Endothelial cell of umbilical vein (primary cell): Measurements from ENCODE around the gene ANKH. TPM values are rescaled to one million over a fixed set of nuclear protein-coding genes. Genes with fewer than 3 reads are reported as not detected.

Experiments used
- BruUV-seq: library from RNA; stranded (reverse); fragments of 400-500 nt; replicated peaks from 2 replicates; lab custom pipeline; 2021; lab: Mats Ljungman, UMichigan
- CTCF ChIA-PET: fragments of 300-600, 350-600 bp; sonication (Branson Sonifier 250); formaldehyde crosslinking; loops from one replicate; lab custom pipeline; 2021; ENCODE audit warnings: antibody characterized with exemption, inconsistent platforms; lab: Charles Lee
- POLR2A ChIA-PET: fragments of 300-600, 350-600 bp; sonication (Branson Sonifier 250); formaldehyde crosslinking; loops from one replicate; lab custom pipeline; 2021; ENCODE audit warnings: antibody characterized with exemption, inconsistent platforms; lab: Charles Lee
- DNase-seq: peaks from one replicate; pipeline ENCODE4 v3.0.0-alpha.2; 2011; ENCODE audit warnings: low read depth, low spot score
- FAIRE-seq: peaks from 2 replicates; lab custom pipeline; 2011; peaks lifted over from hg19 to GRCh38; lab: Jason Lieb, UNC
- H2AFZ ChIP-seq: 2 replicates; pipeline ENCODE4 v1.6.0; 2012; ENCODE audit warnings: low read depth, low read length, control low read depth, inconsistent platforms
- H3K27ac ChIP-seq: 2 replicates; pipeline ENCODE4 v1.5.1; 2011; ENCODE audit warnings: low read depth, mild to moderate bottlenecking, control low read depth, low read length, moderate library complexity; ENCODE audit not compliant: insufficient read depth
- H3K27me3 ChIP-seq, 2 experiments: 2 replicates each; pipeline versions ENCODE4 v1.6.0 to v1.6.1; 2011; ENCODE audit warnings: low read length in 2 of 2, mixed read lengths in 1 of 2; ENCODE audit not compliant: control insufficient read depth in 2 of 2, insufficient read depth in 2 of 2
- H3K36me3 ChIP-seq, 2 experiments: 2 replicates in 1 of 2; 3 replicates in 1 of 2; pipeline ENCODE4 v1.5.1; 2011; ENCODE audit warnings: low read length in 2 of 2, mild to moderate bottlenecking in 1 of 2, moderate library complexity in 1 of 2; ENCODE audit not compliant: control insufficient read depth in 2 of 2, insufficient read depth in 2 of 2; ENCODE audit errors: extremely low read depth in 1 of 2
- H3K4me1 ChIP-seq: 3 replicates; pipeline ENCODE4 v1.5.1; 2011; ENCODE audit warnings: mild to moderate bottlenecking, low read length; ENCODE audit not compliant: control insufficient read depth, insufficient read depth; ENCODE audit errors: extremely low read depth
- H3K4me2 ChIP-seq: 2 replicates; pipeline ENCODE4 v1.6.1; 2011; ENCODE audit warnings: low read length, control low read depth, mixed read lengths; ENCODE audit not compliant: insufficient read depth
- H3K4me3 ChIP-seq, 3 experiments: fragments of 200-600 bp in 1 of 3; sonication (generic), shearing (Covaris generic) in 1 of 3; replicated peaks in 1 of 3; 2 replicates each; pipeline ENCODE4 v1.5.1; 2011 to 2016; ENCODE audit warnings: control low read depth in 3 of 3, low read length in 3 of 3, mild to moderate bottlenecking in 2 of 3, inconsistent platforms in 1 of 3, low read depth in 1 of 3, moderate library complexity in 1 of 3; ENCODE audit not compliant: insufficient read depth in 1 of 3
- H3K79me2 ChIP-seq: 2 replicates; pipeline ENCODE4 v1.6.0; 2012; ENCODE audit warnings: low read length, inconsistent platforms; ENCODE audit not compliant: control insufficient read depth, insufficient read depth
- H3K9ac ChIP-seq: replicated peaks from 2 replicates; pipeline ENCODE3; 2011; ENCODE audit warnings: low read length, control low read depth; ENCODE audit not compliant: insufficient read depth; ENCODE audit errors: extremely low read depth
- H3K9me1 ChIP-seq: replicated peaks from 3 replicates; pipeline ENCODE4 v1.6.0; 2011; ENCODE audit warnings: mild to moderate bottlenecking, low read length; ENCODE audit not compliant: control insufficient read depth, insufficient read depth; ENCODE audit errors: extremely low read depth
- H3K9me3 ChIP-seq: replicated peaks from 2 replicates; pipeline ENCODE4 v1.5.1; 2012; ENCODE audit warnings: low read length, inconsistent platforms; ENCODE audit not compliant: control insufficient read depth, insufficient read depth
- H4K20me1 ChIP-seq: replicated peaks from 2 replicates; pipeline ENCODE3; 2011; ENCODE audit warnings: mild to moderate bottlenecking, low read length; ENCODE audit not compliant: control insufficient read depth, insufficient read depth; ENCODE audit errors: extremely low read depth
- CTCF ChIP-seq, 2 donors: IDR thresholded peaks; 1 replicate in 1 of 2; 2 replicates in 1 of 2; pipeline ENCODE4 v1.5.1; 2011; ENCODE audit warnings: low read length in 2 of 2, mild to moderate bottlenecking in 2 of 2, moderate library complexity in 2 of 2, control low read depth in 1 of 2, inconsistent platforms in 1 of 2, low read depth in 1 of 2; ENCODE audit not compliant: insufficient read depth in 1 of 2; ENCODE audit errors: extremely low read depth in 1 of 2
- EZH2 ChIP-seq: IDR thresholded peaks from 2 replicates; pipeline ENCODE4 v1.6.1; 2012; ENCODE audit warnings: borderline replicate concordance, low read depth, mild to moderate bottlenecking, moderate library complexity, low read length, inconsistent platforms; ENCODE audit not compliant: severe bottlenecking
- FOS ChIP-seq: IDR thresholded peaks from 2 replicates; pipeline ENCODE4 v1.6.1; 2011; ENCODE audit warnings: mild to moderate bottlenecking, low read length, moderate library complexity, borderline replicate concordance; ENCODE audit not compliant: insufficient read depth
- GATA2 ChIP-seq: IDR thresholded peaks from 2 replicates; pipeline ENCODE4 v1.7.0; 2011; ENCODE audit warnings: low read depth, mild to moderate bottlenecking, moderate library complexity, mixed read lengths, low read length; ENCODE audit not compliant: insufficient read length, insufficient read depth
- JUN ChIP-seq: IDR thresholded peaks from 2 replicates; pipeline ENCODE4 v1.6.1; 2011; ENCODE audit warnings: borderline replicate concordance, low read depth; ENCODE audit not compliant: insufficient read length, insufficient read depth
- MAX ChIP-seq: IDR thresholded peaks from 2 replicates; pipeline ENCODE4 v1.6.1; 2011; ENCODE audit not compliant: insufficient read depth, insufficient read length
- MYC ChIP-seq: IDR thresholded peaks from one replicate; pipeline ENCODE4 v1.6.1; 2011; ENCODE audit warnings: mild to moderate bottlenecking, low read depth, low read length
- POLR2A ChIP-seq: IDR thresholded peaks from 2 replicates; pipeline ENCODE4 v1.6.1; 2012; ENCODE audit warnings: low read depth, mild to moderate bottlenecking, control low read depth, low read length
- POLR2AphosphoS5 ChIP-seq: IDR thresholded peaks from 2 replicates; pipeline ENCODE4 v1.6.1; 2012; ENCODE audit warnings: low read depth, mild to moderate bottlenecking, control low read depth, low read length, moderate library complexity; ENCODE audit not compliant: insufficient read depth
- dilution Hi-C: fragments of 300-500 bp; cut with MboI; formaldehyde crosslinking; loops from one replicate; pipeline ENCODE4 v1.15.0; 2019; ENCODE audit warnings: low sequenced_read_pairs; ENCODE audit not compliant: extremely low pct_ligation_motif_present
- intact Hi-C: fragments of 100-400 bp; cut with micrococcal nuclease; formaldehyde crosslinking; loops from one replicate; pipeline ENCODE4 v1.10.0; 2022
- polyA plus RNA-seq, 4 experiments: library from polyadenylated mRNA; depleted of rRNA in 3 of 4; stranded (reverse) in 3 of 4; unstranded in 1 of 4; fragments of >200 nt; gene quantifications; 2 replicates each; pipeline versions ENCODE4 v1.2.1 to v1.2.3, GENCODE V29; 2011 to 2012; ENCODE audit warnings: missing spikeins in 1 of 4
- total RNA-seq: library from RNA; stranded (reverse); gene quantifications from 2 replicates; pipeline ENCODE4 v1.2.3, GENCODE V29; 2021

ANKH gene
- total and polyA plus RNA-seq, 2 donors (not counting 3 experiments of a cell fraction or from before 2014, with no cell fraction given): 12.7 to 31.4 TPM

GRCh38 chr5:14760548-14761002, 111.0 kb downstream of the ANKH start:
- peaks cover 16% of the 10 kb centered on the region for H3K4me1 ChIP-seq
- H3K9ac ChIP-seq: no peak overlapping the region
- POLR2A ChIA-PET: no interaction called here
- H3K4me2 ChIP-seq: no peak overlapping the region
- dilution Hi-C loops (no loop called here), intact Hi-C loops (no loop called here)
- no peak overlapping the region for H3K27ac ChIP-seq
- H2AFZ ChIP-seq: no peak overlapping the region
- CTCF ChIA-PET: interaction anchor here (0.9 to 1.2 kb wide), 4 partner anchors 9 to 243 kb away, joined by 3 to 4 read pairs (median 3); no protein-coding TSS in a partner anchor
- no peaks in the 10 kb centered on the region for H4K20me1 ChIP-seq
- no peaks in the 10 kb centered on the region for H3K36me3 ChIP-seq
- H3K27me3 ChIP-seq: no peaks in the 10 kb centered on the region
- TF ChIP-seq EZH2 (no peak), JUN (no peak), CTCF (IDR thresholded peaks at IDR 0.05; ENCODE audit: extremely low read depth in 1 of 2, insufficient read depth in 1 of 2, low read depth in 1 of 2, low read length in 2 of 2) (no peak), MAX (no peak), GATA2 (no peak), POLR2AphosphoS5 (no peak), FOS (no peak), POLR2A (no peak), MYC (no peak)
- no peak for FAIRE-seq
- BruUV-seq: no TSS peak
- H3K4me3 ChIP-seq: no peak overlapping the region
- no peaks in the 10 kb centered on the region for H3K79me2 ChIP-seq
- no peak for DNase-seq
- H3K9me3 ChIP-seq: no peaks in the 10 kb centered on the region
- no peaks in the 10 kb centered on the region for H3K9me1 ChIP-seq
